Measurements from ENCODE around the gene COX7B2.

The COX7B2 gene

DNA sequence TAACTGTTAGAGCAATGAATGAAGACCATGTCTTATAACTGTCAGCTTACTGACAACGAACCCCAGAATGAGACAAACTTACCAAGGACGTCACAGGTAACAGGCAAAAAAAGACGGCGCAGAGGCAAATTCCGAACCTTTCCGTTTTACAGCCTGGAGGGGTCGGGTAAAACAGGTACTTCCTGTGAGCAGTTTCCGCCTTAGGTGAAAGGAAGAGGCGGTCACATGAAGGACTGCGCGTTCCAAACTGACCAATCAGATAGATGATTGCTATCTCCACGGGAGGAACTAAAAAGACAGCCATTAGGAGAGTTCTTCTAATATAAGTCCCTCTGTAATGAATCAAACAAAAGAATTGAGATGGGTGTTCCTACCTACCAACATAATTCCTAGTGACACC lies at the start of gene COX7B2:
Gene COX7B2 (minus strand): TSS at position 168 of the 400 bp plus-strand sequence. CDS start 174,053 bp downstream, outside the sequence.
- DNase-seq (ENCODE audit: low read depth in 2 of 2), result no peak

DNA sequence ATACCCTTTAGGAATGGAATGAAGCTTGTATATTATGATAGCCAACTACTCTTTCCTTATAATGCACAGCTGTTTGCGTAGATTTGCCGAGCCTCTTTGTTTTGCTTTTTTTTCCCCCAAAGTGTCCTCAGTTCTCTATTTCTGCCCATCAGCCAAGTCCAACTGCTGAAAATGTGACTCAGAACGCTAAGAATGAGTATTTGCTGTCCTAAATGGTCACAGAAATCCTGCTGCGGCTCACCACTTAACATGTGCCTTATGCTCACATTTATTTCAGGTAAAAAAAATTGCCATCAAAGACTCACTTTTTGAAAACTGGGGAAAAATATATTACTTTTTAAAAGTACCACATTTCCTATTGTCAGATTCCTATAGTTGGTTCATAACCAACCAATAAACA lies 47.4 kb upstream of the COX7B2 start:
- DNase-seq (ENCODE audit: low read depth in 2 of 2), result no peak

- DNase-seq (ENCODE audit: low read depth in 2 of 2), result no peak
Observed at GRCh38 chr4:46955601-46956000, 46.6 kb upstream of the COX7B2 start.

DNA sequence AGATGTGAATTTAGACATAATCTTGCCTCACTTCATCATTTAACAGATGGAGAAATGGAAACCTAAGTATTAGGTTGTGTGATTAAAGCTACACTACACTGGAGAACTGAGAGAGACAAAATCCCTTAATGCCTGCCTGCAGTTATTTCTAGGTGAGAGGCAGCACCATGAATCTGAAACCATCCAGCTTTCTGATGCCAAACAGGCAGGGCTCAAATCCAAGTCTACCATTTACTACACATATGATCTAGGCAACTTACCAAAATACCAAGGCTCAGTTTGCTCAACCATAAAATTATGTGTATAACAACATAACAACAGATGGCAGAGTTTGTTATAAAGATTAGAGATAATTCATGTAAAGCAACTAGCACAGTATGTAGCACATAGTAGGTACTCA lies 45.6 kb upstream of the COX7B2 start:
- no peak for DNase-seq (ENCODE audit: low read depth in 2 of 2)

DNA sequence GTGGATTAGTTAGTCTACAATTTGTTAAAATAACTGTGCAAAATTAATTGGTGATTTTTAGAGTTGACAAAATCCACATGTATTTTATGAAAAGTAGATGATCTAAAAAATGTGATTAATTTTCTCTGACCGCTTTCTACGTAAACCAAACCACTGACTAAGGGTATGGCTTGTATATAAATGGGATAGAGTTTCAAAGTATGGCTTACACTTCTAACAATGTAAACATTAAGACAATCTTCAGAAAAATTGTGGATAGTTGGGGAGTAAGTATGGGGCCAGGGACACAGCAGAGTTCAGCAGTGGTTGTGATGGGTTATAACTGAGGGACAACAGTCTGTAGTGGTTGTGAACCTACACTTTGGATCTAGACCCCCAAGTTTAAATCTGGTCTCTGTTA lies 44.5 kb upstream of the COX7B2 start:
- DNase-seq (ENCODE audit: low read depth in 2 of 2), result no peak

DNA sequence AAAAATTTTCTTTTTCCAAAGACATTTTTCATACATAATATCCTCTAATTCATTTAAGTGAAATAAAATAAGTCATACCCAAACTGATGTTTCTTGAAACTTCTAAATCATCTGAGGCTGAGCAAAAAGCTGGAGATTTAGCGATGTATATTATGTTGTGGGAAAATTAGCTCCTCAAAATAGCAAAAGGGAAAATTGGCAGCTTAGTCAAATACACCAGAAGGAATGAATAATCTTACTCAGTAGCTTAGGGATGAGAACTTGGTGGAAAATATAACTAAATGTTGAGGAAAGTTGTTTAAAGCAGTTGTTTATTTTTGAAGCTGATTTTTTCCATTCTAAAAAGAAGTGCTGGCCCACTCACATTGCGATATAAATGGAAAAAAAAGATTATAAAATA lies 43.4 kb upstream of the COX7B2 start:
- no peak for DNase-seq (ENCODE audit: low read depth in 2 of 2)

DNA sequence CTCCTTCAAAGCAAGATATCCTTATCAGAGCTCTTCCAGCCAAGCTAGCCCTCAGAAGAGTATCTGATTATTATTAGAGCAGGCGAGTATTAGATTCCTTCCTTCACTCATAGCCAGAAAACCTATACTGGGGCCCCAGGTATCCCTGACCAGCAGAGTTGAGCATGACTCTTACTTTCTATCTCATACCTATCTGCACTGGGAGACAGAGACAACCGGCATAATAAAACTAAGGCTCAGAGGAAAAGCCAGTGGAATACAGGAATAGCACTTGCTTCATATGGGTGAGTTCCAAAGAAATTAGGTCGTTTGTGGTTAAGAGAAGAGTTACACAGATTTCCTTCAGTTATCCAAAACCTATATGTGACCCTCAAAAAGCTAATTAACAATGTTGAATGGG lies 41.8 kb upstream of the COX7B2 start:
- DNase-seq (ENCODE audit: low read depth in 2 of 2), result no peak

DNA sequence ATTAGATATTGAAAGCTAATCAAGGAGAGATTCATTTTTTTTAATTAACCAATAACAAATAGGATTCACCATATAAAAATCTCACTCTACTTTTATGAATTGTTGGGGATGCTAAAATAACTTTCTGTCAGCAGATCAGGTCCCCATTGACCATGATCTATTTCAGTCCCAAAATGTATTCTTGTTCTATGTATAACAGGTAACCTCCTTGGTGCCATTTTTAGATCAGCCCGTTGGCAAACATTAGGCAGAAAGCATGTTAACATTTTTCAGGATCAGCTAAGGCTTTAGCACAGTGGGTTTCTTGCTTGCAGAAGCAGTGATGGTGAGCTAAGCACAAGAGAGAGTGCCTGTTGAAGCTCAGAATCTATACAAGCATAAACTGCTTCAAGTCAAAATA lies 40.8 kb upstream of the COX7B2 start:
- DNase-seq (ENCODE audit: low read depth in 2 of 2), result no peak

DNA sequence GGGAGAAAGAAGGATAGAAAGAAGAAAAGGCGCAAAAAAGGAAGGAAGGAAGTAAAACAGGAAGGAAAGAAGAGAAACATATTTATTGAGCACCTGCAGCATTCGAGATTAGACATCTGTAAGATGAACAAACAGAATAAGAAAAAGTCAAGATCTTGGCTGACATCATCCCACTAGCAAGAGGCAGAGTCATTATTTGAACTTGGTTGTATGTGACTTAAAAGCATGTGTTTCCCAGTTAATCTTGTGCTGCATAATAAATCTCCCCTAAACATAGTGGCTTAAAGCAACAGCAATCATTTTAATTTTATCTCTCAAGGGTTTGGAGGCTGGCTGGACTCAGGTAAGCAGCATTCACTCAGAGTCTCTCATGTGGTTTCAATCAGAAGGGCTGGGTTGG lies 38.5 kb upstream of the COX7B2 start:
- DNase-seq (ENCODE audit: low read depth in 2 of 2), result no peak

DNA sequence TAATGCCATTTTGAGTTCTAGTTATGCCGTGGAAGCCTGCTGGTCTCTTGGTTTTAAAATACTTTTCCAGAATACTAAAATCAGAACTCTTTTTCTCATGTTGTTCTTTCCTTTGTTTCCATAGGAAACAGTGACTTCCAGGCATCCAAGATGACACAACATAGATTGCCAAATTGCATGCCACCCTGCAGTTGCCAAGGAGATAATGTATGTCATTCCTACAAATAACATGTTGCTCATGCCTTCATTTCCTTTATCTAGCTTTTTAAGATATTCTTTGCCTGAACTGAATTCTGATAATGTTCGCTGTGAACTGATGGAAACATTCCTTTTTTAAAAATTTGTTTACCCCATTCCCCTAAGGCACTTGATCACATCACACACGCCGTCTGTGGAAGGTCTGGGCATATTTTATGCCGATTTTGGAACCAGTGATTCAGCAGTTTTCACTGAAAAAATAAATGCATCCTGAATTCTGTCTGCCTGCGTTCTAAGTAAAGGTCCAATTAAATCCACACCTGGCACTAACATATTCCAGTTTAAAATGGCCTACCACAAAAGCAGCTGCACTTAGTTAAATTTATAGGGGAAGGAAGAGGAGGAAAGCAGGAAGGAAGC lies 38.0 kb upstream of the COX7B2 start:
- DNase-seq (ENCODE audit: low read depth in 2 of 2), result no peak

GRCh38 chr4:46945062-46945461 lies 36.0 kb upstream of the COX7B2 start:
- DNase-seq (ENCODE audit: low read depth in 2 of 2), result no peak

DNA sequence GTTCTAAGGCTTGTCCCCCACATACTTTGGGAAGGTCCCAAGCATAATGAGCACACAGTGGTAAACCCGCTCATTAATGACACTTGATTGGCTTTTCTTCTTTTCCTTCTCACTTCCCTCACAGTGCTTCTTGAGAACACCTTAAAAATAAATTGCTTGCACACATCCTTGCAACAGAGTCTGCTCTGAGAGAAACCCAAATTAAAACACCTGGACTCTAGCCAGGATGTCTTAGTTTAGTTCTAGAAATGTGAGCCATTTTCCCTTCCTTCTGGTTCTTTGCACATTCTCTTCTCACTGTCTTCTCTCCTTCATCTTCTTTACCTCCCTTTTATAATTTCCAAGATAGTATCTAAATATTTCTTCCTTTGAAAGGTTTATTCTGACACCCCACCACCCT lies 35.3 kb upstream of the COX7B2 start:
- DNase-seq (ENCODE audit: low read depth in 2 of 2), result no peak

DNA sequence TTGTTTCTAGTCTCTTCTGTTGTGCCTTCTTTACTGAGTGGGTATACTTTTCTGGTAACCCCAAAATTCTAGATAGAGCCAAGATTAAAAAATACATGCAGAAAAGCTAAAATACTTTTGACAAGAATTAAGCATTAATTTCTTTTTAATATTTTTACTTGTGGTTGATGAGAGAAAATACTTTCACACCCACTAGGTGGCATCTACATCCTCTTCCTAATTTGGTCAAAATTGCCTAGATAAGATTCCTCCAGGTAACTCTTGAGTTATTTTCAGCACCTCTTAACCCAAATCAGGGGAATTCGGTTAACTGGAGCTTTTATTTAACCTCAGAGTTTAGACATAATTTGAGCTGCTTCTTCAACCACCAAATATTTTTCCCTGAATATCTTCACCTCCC lies 28.4 kb upstream of the COX7B2 start:
- DNase-seq (ENCODE audit: low read depth in 2 of 2), result no peak

DNA sequence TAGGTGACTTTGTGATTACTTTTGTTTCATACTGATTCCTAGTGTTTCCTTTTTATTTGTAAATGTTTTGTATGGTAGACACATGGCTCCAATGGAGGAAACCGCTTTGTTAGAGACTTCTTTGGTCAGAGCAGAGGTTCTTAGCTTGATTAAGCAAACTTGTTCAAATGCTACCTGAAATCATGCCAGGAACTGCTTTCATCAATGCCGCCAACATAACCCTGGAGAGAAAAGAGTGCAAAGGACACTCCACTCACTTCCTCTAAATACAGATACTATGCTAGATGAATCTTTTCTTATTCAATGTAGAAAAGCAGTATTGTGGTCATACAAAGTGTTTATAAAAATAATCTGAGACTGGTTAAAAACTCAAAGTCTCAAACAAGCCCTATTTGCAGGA lies 25.7 kb upstream of the COX7B2 start:
- DNase-seq (ENCODE audit: low read depth in 2 of 2), result no peak

DNA sequence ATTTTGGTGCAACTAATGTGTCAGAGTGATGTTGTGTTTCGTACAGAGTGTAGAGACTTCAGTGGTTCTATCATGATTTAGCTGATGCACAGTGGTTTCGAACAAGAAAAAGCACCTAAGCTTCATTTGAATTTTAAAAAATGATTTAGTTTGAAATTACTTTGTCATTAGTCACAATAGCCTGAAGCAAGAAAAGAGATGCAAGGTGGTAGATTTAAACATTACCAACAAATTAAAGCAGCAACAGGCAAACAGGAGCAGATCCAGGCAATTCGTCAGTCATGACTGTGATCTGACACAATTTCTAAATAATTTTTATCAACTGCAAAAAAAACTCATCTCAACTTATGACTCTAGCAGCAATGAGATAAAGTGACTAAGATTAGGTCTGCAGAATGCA lies 24.6 kb upstream of the COX7B2 start:
- no peak for DNase-seq (ENCODE audit: low read depth in 2 of 2)

- no peak for DNase-seq (ENCODE audit: low read depth in 2 of 2)
Observed at GRCh38 chr4:46931981-46932380, 22.9 kb upstream of the COX7B2 start.

DNA sequence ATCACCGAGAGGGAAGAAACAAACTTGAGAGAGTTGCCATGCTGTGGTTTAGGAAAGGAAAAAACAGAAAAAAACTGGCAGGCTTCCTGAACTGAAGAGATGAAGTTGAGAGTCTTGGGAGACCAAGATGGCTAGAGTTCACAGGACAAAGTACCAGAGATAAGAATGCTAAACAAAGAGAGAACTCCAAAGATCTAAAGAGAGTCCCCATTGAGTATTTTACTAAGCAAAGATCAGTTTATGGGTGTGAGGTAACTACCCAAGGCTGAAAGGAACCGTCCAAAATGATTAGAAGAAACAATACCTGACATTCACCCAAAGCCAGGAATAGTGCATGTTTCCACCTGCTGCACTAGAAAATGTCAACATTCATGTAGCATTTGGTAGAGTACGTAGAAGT lies 21.8 kb upstream of the COX7B2 start:
- no peak for DNase-seq (ENCODE audit: low read depth in 2 of 2)

DNA sequence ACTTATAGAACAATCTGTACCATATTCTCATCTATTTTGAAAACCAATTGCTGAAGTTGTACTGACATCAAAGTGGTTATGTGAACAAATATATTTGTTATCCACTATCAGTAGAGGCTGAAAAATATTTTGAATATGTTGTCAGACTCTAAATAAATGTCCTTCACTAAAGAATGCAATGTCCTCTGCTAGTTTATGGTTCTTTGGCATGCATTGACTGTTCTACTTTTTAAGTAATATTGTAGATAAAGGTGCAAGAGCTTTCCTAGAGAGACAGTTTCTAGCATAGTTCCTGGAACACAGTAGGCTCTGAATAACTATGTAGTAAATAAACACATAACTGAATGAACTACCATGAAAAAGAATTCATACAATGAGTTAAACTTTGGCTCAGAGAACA lies 18.2 kb upstream of the COX7B2 start:
- no peak for DNase-seq (ENCODE audit: low read depth in 2 of 2)

DNA sequence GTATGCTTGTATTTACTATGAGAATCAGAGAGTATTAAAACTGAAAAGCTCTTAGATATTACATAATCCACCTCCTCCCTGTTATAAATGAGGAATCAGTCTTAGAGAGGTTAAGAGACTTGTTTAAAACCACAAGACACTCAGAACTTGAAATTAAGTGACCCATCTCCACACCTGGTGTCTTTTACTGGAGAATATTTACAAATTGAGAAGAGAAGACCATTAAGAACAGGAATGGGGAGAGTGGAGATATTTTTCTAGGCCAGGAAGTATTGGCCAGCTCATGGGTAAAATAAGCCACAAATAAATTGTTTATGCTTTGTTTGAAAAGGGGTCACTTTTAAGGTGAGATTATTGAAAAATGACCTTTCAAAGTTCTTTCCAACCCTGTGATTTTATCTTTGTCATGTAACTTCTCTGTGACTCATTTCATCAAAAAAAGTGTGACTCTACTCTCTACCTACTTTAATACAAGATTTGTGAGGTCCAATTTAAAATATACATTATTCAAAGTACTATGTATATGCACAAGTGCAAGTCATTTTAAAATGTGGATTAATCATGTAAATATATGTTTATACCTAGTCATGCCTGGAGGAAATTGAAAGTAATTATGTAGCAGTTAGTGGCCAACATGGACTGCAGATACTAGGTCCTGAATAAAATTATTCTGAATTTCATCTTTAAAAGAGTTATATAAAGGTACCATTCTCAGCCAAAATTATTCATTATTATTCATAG lies 15.9 kb upstream of the COX7B2 start:
- no peak for DNase-seq (ENCODE audit: low read depth in 2 of 2)

DNA sequence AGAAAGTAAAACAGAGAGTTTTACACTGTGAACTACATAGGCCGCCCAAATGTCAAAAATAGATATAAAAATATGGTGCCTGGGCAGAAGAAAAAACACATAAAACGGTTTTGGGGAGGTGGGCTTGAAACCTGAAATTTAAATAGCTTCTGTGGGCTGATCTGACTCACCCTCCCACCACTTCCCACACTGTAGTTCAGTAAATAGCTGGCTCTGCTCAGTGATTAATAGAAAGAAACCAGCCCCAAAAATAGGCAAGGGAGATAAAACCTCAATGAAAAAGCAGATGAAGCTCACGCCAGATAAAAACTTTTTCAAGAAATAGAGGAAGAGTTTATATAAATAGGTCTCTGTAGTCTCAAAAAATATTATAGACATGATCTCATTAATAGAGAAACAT lies 13.2 kb upstream of the COX7B2 start:
- DNase-seq (ENCODE audit: low read depth in 2 of 2), result no peak

GRCh38 chr4:46908148-46908547 lies 897 bp downstream of the COX7B2 start:
- DNase-seq (ENCODE audit: low read depth in 2 of 2), result no peak

DNA sequence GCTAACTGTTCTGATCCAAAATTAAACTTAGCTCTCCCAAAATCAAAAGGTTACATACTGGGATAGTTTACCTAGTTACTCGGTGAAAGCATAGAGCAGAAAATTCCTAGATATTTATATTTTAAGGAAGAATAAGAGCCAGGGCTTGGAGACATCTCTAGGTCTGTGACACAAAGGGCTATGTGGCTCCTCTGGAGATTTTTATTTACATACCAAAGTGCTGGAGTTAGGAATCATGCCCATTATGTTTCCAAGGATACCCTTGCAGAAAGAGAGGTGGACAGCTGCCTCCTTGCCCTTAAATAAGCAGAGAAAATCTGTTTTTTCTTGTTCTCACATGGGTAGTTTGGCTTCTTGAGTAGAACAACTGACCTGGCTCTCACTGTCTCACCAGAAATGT lies 9.0 kb downstream of the COX7B2 start:
- no peak for DNase-seq (ENCODE audit: low read depth in 2 of 2)

- no peak for DNase-seq (ENCODE audit: low read depth in 2 of 2)
Observed at GRCh38 chr4:46894826-46895225, 14.2 kb downstream of the COX7B2 start.

DNA sequence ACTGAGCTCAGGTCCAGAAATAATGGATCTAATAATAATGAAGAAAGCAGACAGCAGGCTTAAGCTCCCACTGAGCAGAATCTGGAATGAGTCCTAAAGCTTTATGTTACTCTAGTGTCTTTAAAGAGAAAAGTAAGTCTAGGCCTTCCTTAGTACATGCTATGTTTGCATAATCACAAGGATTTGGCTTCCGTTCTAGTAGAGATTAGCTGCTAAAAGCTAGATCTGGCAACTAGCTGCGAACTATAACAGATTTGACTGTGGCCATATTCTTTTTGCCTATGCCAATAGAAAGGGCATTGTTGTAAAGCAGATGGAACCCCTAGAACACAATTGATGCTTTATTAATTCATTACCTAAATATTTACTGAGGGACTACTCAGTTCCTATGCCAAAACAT lies 19.0 kb downstream of the COX7B2 start:
- DNase-seq (ENCODE audit: low read depth in 2 of 2), result no peak

All from stimulated activated CD8-positive, alpha-beta memory T cell treated with anti-CD3 and anti-CD28 coated beads, Interleukin-2, amount 100 ng/mL, for 1 hour (primary cell).